ELR (cell line): ENCODE measurements around the gene ITPK1.

ENCODE experiments used
- DNase-seq: peaks from one replicate; pipeline ENCODE4 v3.0.0-alpha.2; 2015; ENCODE audit warnings: low read depth

The ITPK1 gene

GRCh38 chr14:92922155-92922735 is 193.5 kb downstream of the ITPK1 start:
- DNase-seq = no peak

- no peak for DNase-seq
Observed at GRCh38 chr14:92920001-92920400, 195.7 kb downstream of the ITPK1 start.

GRCh38 chr14:92917956-92918355 is 197.8 kb downstream of the ITPK1 start:
- DNase-seq = no peak

- DNase-seq = no peak
Observed at GRCh38 chr14:92917041-92917940, 198.4 kb downstream of the ITPK1 start.

- DNase-seq = no peak
Observed at GRCh38 chr14:92916201-92916600, 199.5 kb downstream of the ITPK1 start.

- DNase-seq = peak; percentile 27
Observed at GRCh38 chr14:92914087-92914656, 201.6 kb downstream of the ITPK1 start.

- DNase-seq = no peak
Observed at GRCh38 chr14:92907316-92907911, 208.3 kb downstream of the ITPK1 start.

- no peak for DNase-seq
Observed at GRCh38 chr14:92906823-92907222, 208.9 kb downstream of the ITPK1 start.

- DNase-seq = no peak
Observed at GRCh38 chr14:92906420-92906819, 209.3 kb downstream of the ITPK1 start.

- DNase-seq = no peak
Observed at GRCh38 chr14:92905667-92906066, 210.1 kb downstream of the ITPK1 start.

GRCh38 chr14:92903359-92903758 is 212.4 kb downstream of the ITPK1 start:
- DNase-seq = no peak

- DNase-seq = no peak
Observed at GRCh38 chr14:92902726-92903125, 213.0 kb downstream of the ITPK1 start.

- no peak for DNase-seq
Observed at GRCh38 chr14:92902191-92902590, 213.5 kb downstream of the ITPK1 start.

- DNase-seq = peak; percentile 18
Observed at GRCh38 chr14:92900660-92901059, 215.1 kb downstream of the ITPK1 start.

GRCh38 chr14:92898566-92899131 is 217.1 kb downstream of the ITPK1 start:
- DNase-seq = no peak

- DNase-seq = no peak
Observed at GRCh38 chr14:92897922-92898565, 217.7 kb downstream of the ITPK1 start.

GRCh38 chr14:92895352-92895878 is 220.3 kb downstream of the ITPK1 start:
- DNase-seq = no peak

- peak; percentile 28 for DNase-seq
Observed at GRCh38 chr14:92892589-92892988, 223.1 kb downstream of the ITPK1 start.

- DNase-seq = no peak
Observed at GRCh38 chr14:92890830-92891588, 224.7 kb downstream of the ITPK1 start.

- no peak for DNase-seq
Observed at GRCh38 chr14:92888896-92889295, 226.8 kb downstream of the ITPK1 start.

- no peak for DNase-seq
Observed at GRCh38 chr14:92887157-92887556, 228.6 kb downstream of the ITPK1 start.
